IMR-90 (cell line): ENCODE measurements around the gene FCRL6. TPM values are rescaled to one million over a fixed set of nuclear protein-coding genes. Genes with fewer than 3 reads are reported as not detected.
A peak's percentile ranks its signal among the peaks of the same experiment; 100 is the strongest.

Source experiments
- ATAC-seq: fragments of 200-7000 bp; cut with Tn5 transposase; 2 replicates; pipeline ENCODE4 v1.9.1; 2020; ENCODE audit warnings: low read depth, mild to moderate bottlenecking, moderate library complexity
- BruUV-seq: library from RNA; stranded (reverse); fragments of 400-500 nt; replicated peaks from 2 replicates; lab custom pipeline; 2021; lab: Mats Ljungman, UMichigan
- CTCF ChIA-PET: fragments of 300-600 bp; formaldehyde crosslinking; extraction: SDS; loops from one replicate; lab custom pipeline; 2021; ENCODE audit warnings: antibody characterized with exemption; lab: Yijun Ruan, JAX
- POLR2A ChIA-PET: fragments of 300-600 bp; sonication (Branson Sonifier 250); formaldehyde crosslinking; loops from one replicate; lab custom pipeline; 2022; ENCODE audit warnings: antibody characterized with exemption; ENCODE audit not compliant: unreplicated experiment; lab: Charles Lee
- DNase-seq: peaks from one replicate; pipeline ENCODE4 v3.0.0; 2013
- H2AFZ ChIP-seq: replicated peaks from 2 replicates; pipeline ENCODE3; 2013; ENCODE audit warnings: low read length, mild to moderate bottlenecking; ENCODE audit not compliant: poor library complexity
- H2AK5ac ChIP-seq: 2 replicates; pipeline ENCODE4 v1.6.1; 2013; ENCODE audit warnings: low read depth, low read length, inconsistent platforms
- H2AK9ac ChIP-seq: replicated peaks from 2 replicates; pipeline ENCODE3; 2013; ENCODE audit warnings: mild to moderate bottlenecking, low read depth, low read length, moderate library complexity; ENCODE audit not compliant: poor library complexity
- H2BK120ac ChIP-seq: 2 replicates; pipeline ENCODE4 v1.6.1; 2013; ENCODE audit warnings: low read depth, low read length, inconsistent platforms
- H2BK15ac ChIP-seq: 3 replicates; pipeline ENCODE4 v1.6.1; 2013; ENCODE audit warnings: low read depth, low read length, inconsistent platforms
- H2BK20ac ChIP-seq: 2 replicates; pipeline ENCODE4 v1.6.1; 2013; ENCODE audit warnings: low read depth, mild to moderate bottlenecking, inconsistent platforms, low read length, moderate library complexity
- H2BK5ac ChIP-seq: 2 replicates; pipeline ENCODE4 v1.6.1; 2013; ENCODE audit warnings: mild to moderate bottlenecking, low read depth, low read length, inconsistent platforms; ENCODE audit not compliant: poor library complexity, severe bottlenecking
- H3K14ac ChIP-seq: replicated peaks from 2 replicates; pipeline ENCODE4 v1.6.1; 2013; ENCODE audit warnings: low read depth, low read length, inconsistent platforms
- H3K18ac ChIP-seq: 2 replicates; pipeline ENCODE4 v1.6.1; 2013; ENCODE audit warnings: low read depth, low read length, control low read depth
- H3K23ac ChIP-seq: 2 replicates; pipeline ENCODE4 v1.6.1; 2013; ENCODE audit warnings: low read depth, low read length, inconsistent platforms
- H3K27ac ChIP-seq: 2 replicates; pipeline ENCODE4 v1.5.1; 2013; ENCODE audit warnings: mild to moderate bottlenecking, control low read depth, low read length; ENCODE audit not compliant: insufficient read depth
- H3K27me3 ChIP-seq: 2 replicates; pipeline ENCODE4 v1.6.1; 2013; ENCODE audit warnings: low read length; ENCODE audit not compliant: control insufficient read depth, insufficient read depth
- H3K36me3 ChIP-seq: 2 replicates; pipeline ENCODE4 v1.6.1; 2013; ENCODE audit warnings: low read length, mixed read lengths; ENCODE audit not compliant: control insufficient read depth, insufficient read depth
- H3K4ac ChIP-seq: 2 replicates; pipeline ENCODE4 v1.6.1; 2013; ENCODE audit warnings: low read depth, low read length, inconsistent platforms
- H3K4me1 ChIP-seq: 2 replicates; pipeline ENCODE4 v1.6.1; 2013; ENCODE audit warnings: low read length, mixed read lengths; ENCODE audit not compliant: control insufficient read depth, insufficient read depth
- H3K4me2 ChIP-seq: 2 replicates; pipeline ENCODE4 v1.6.1; 2013; ENCODE audit warnings: low read depth, mild to moderate bottlenecking, control low read depth, low read length, moderate library complexity
- H3K4me3 ChIP-seq: 2 replicates; pipeline ENCODE4 v1.5.1; 2013; ENCODE audit warnings: low read depth, mild to moderate bottlenecking, control low read depth, low read length, moderate library complexity; ENCODE audit not compliant: insufficient read depth
- H3K56ac ChIP-seq: 2 replicates; pipeline ENCODE4 v1.6.1; 2013; ENCODE audit warnings: low read length, inconsistent platforms; ENCODE audit not compliant: insufficient read depth; ENCODE audit errors: extremely low read depth
- H3K79me1 ChIP-seq, 2 experiments: 2 replicates each; pipeline ENCODE4 v1.6.1; 2013; ENCODE audit warnings: low read length in 2 of 2, inconsistent platforms in 1 of 2, low read depth in 1 of 2
- H3K9ac ChIP-seq: 2 replicates; pipeline ENCODE4 v1.6.1; 2013; ENCODE audit warnings: low read depth, low read length, control low read depth
- H3K9me1 ChIP-seq: 2 replicates; pipeline ENCODE4 v1.6.1; 2013; ENCODE audit warnings: low read length, inconsistent platforms; ENCODE audit not compliant: insufficient read depth
- H3K9me3 ChIP-seq: 2 replicates; pipeline ENCODE4 v1.6.1; 2013; ENCODE audit warnings: low read length; ENCODE audit not compliant: control insufficient read depth, insufficient read depth
- H4K20me1 ChIP-seq: 2 replicates; pipeline ENCODE4 v1.6.1; 2013; ENCODE audit warnings: low read length, inconsistent platforms; ENCODE audit not compliant: insufficient read depth
- H4K5ac ChIP-seq: 2 replicates; pipeline ENCODE4 v1.6.1; 2013; ENCODE audit warnings: mild to moderate bottlenecking, low read depth, low read length, control low read depth
- H4K8ac ChIP-seq, 2 experiments: 2 replicates each; pipeline ENCODE4 v1.6.1; 2013; ENCODE audit warnings: low read depth in 2 of 2, low read length in 2 of 2, control low read depth in 1 of 2, inconsistent platforms in 1 of 2
- H4K91ac ChIP-seq: 2 replicates; pipeline ENCODE4 v1.6.1; 2013; ENCODE audit warnings: low read depth, low read length, inconsistent platforms; ENCODE audit not compliant: insufficient read depth
- BHLHE40 ChIP-seq: fragments of 150-350 bp; IDR thresholded peaks from 2 replicates; pipeline ENCODE4 v1.6.1; 2016; ENCODE audit warnings: mild to moderate bottlenecking, low read depth, low read length
- CHD1 ChIP-seq: IDR thresholded peaks from 2 replicates; pipeline ENCODE4 v1.6.1; 2012; ENCODE audit warnings: low read depth, low read length, improper control_type of control experiment
- MAZ ChIP-seq: IDR thresholded peaks from 2 replicates; pipeline ENCODE4 v1.6.1; 2012; ENCODE audit warnings: low read depth, mild to moderate bottlenecking, low read length, improper control_type of control experiment, moderate library complexity, borderline replicate concordance
- RAD21 ChIP-seq: IDR thresholded peaks from 2 replicates; pipeline ENCODE4 v1.6.1; 2012; ENCODE audit warnings: low read length, improper control_type of control experiment
- SMC3 ChIP-seq: fragments of 150-350 bp; IDR thresholded peaks from 2 replicates; pipeline ENCODE4 v1.6.1; 2016; ENCODE audit warnings: low read depth, mild to moderate bottlenecking, antibody characterized with exemption, low read length, moderate library complexity
- WGBS, 2 experiments: methylation state at CpG; one replicate each; pipeline versions ENCODE4 v1.1.5 to v1.1.7; 2013; ENCODE audit warnings: missing lambda C conversion rate in 2 of 2; ENCODE audit not compliant: insufficient read length in 1 of 2; ENCODE audit errors: extremely low coverage in 2 of 2; 5-methylcytosine and 5-hydroxymethylcytosine counted together
- dilution Hi-C: fragments of 300-500 bp; cut with HindIII; formaldehyde crosslinking; loops from one replicate; pipeline ENCODE4 v1.14.3; 2018; ENCODE audit warnings: low sequenced_read_pairs; ENCODE audit not compliant: unreplicated experiment
- in situ Hi-C: fragments of 300-500 bp; cut with MboI; formaldehyde crosslinking; loops from 3 replicates; pipeline ENCODE4 v1.14.3; 2019; ENCODE audit warnings: low sequenced_read_pairs, inconsistent platforms, mixed read lengths
- intact Hi-C: fragments of 100-400 bp; cut with micrococcal nuclease; formaldehyde crosslinking; loops from 2 replicates; pipeline ENCODE4 v1.10.0; 2022
- polyA plus RNA-seq, 3 experiments: library from polyadenylated mRNA; depleted of rRNA; stranded (reverse); fragments of >200 nt; gene quantifications; 2 replicates each; pipeline ENCODE4 v1.2.3, GENCODE V29; 2012; ENCODE audit warnings: low replicate concordance in 1 of 3
- total RNA-seq: library from RNA; depleted of rRNA; stranded (reverse); fragments of >200 nt; gene quantifications from 2 replicates; pipeline ENCODE4 v1.2.3, GENCODE V29; 2012
- TF ChIP-seq, protein P1 (sequence below): conservative IDR thresholded peaks from 2 replicates; pipeline ENCODE4 v1.5.1; 2012; ENCODE audit warnings: mild to moderate bottlenecking, low read depth, low read length, improper control_type of control experiment

The FCRL6 gene
- total and polyA plus RNA-seq, 2 of the 4 experiments (the other 2 are of a cell fraction) = not detected

DNA sequence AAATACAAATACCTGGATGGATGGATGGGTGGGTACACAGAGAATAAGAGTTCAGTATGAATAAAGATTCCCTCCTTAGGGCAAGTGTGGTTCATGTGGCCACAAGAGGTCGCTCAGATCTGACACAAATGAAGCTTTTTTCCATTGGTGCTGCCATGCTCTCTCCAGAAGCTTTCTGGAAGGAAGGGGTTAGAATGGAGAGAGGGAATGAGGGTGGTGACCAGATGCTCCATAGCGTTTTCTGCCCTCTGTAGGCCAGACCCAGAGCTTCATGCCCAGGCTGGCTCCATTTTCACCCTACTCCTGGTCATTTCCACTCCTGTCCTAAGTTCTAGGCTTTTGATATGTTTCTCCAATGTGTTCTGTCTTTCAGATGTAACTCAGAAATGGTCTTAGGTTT lies 3.3 kb upstream of the FCRL6 start:
- TF ChIP-seq CHD1 (no peak), RAD21 (peak; percentile 91), SMC3 (peak; percentile 97), MAZ (peak; percentile 41; the same call in 1 of the 2 replicates), BHLHE40 (no peak)
- TF ChIP-seq, protein P1, sequence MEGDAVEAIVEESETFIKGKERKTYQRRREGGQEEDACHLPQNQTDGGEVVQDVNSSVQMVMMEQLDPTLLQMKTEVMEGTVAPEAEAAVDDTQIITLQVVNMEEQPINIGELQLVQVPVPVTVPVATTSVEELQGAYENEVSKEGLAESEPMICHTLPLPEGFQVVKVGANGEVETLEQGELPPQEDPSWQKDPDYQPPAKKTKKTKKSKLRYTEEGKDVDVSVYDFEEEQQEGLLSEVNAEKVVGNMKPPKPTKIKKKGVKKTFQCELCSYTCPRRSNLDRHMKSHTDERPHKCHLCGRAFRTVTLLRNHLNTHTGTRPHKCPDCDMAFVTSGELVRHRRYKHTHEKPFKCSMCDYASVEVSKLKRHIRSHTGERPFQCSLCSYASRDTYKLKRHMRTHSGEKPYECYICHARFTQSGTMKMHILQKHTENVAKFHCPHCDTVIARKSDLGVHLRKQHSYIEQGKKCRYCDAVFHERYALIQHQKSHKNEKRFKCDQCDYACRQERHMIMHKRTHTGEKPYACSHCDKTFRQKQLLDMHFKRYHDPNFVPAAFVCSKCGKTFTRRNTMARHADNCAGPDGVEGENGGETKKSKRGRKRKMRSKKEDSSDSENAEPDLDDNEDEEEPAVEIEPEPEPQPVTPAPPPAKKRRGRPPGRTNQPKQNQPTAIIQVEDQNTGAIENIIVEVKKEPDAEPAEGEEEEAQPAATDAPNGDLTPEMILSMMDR = peak; percentile 82
- Histone ChIP-seq H3K14ac (no peak overlapping the region), H2BK20ac (no peak overlapping the region), H4K91ac (no peak overlapping the region), H4K5ac (no peak overlapping the region), H3K4me2 (no peak overlapping the region), H3K4me1 (no peaks in the 10 kb centered on the region), H2AFZ (no peak overlapping the region), H2AK9ac (no peak overlapping the region), H3K9me3 (no peaks in the 10 kb centered on the region), H3K9me1 (no peaks in the 10 kb centered on the region; the same call in 1 of the 2 replicates), H3K9ac (no peak overlapping the region), H3K79me1 (no peaks in the 10 kb centered on the region), H3K4ac (no peak overlapping the region), H3K36me3 (no peaks in the 10 kb centered on the region), H3K4me3 (no peak overlapping the region), H3K27me3 (peaks cover 38% of the 10 kb centered on the region), H3K18ac (no peak overlapping the region), H4K20me1 (no peaks in the 10 kb centered on the region), H2BK5ac (no peak overlapping the region), H3K23ac (no peak overlapping the region), H2BK15ac (no peak overlapping the region), H3K27ac (no peak overlapping the region), H2BK120ac (no peak overlapping the region), H2AK5ac (no peak overlapping the region), H4K8ac (no peak overlapping the region), H3K56ac (no peak overlapping the region)
- in situ Hi-C loops (loop anchor here (5.0 kb wide), 1 partner anchor 93 kb away; no protein-coding TSS in a partner anchor), intact Hi-C loops (loop anchor here (1.0 to 10.0 kb wide), 5 partner anchors 18 to 664 kb away; partner anchors contain the start of gene DUSP23), dilution Hi-C loops (loop anchor here (25.0 kb wide), 1 partner anchor 88 kb away; no protein-coding TSS in a partner anchor)
- WGBS, 2 experiments = no CpG with 5 or more reads among the region's 2 CpGs
- BruUV-seq = no TSS peak
- CTCF ChIA-PET = interaction anchor here (0.6 to 4.7 kb wide), 21 partner anchors 9 to 667 kb away, joined by 3 to 150 read pairs (median 4); partner anchors contain the start of gene DUSP23
- peak; percentile 99 for ATAC-seq
- DNase-seq = peak; percentile 85
- POLR2A ChIA-PET = interaction anchor here (0.9 to 1.1 kb wide), 2 partner anchors 14 to 94 kb away, joined by 3 read pairs; no protein-coding TSS in a partner anchor
